ENCODE measurements around the gene CELF5. TPM values are rescaled to one million over a fixed set of nuclear protein-coding genes. Genes with fewer than 3 reads are reported as not detected.

CELF5 gene
- total RNA-seq, 2 donors from 2014 or later = 2.6 to 3.5 TPM

GRCh38 chr19:3179739-3180293 is 44.6 kb upstream of the CELF5 start:
- no peaks in the 10 kb centered on the region for H3K4me1 Mint-ChIP-seq
- H3K9me3 Mint-ChIP-seq = no peaks in the 10 kb centered on the region
- H3K27me3 ChIP-seq (ENCODE audit: control insufficient read depth, insufficient read depth, low read length, poor library complexity, severe bottlenecking) = no peaks in the 10 kb centered on the region
- no peaks in the 10 kb centered on the region for H3K36me3 Mint-ChIP-seq (ENCODE audit: low read depth)
- H3K9me3 ChIP-seq (ENCODE audit: control insufficient read depth, low read length) = no peaks in the 10 kb centered on the region
- 93 to 94% methylated on average over 20 to 31 of the region's 31 CpGs for WGBS, 2 experiments (ENCODE audit: insufficient coverage in 1 of 2, insufficient read length in 1 of 2)
- no peak overlapping the region for H3K9ac ChIP-seq (ENCODE audit: extremely low read depth, low read length, poor library complexity, severe bottlenecking)
- no peaks in the 10 kb centered on the region for H3K27me3 Mint-ChIP-seq (ENCODE audit: insufficient read depth)
- H3K36me3 ChIP-seq (ENCODE audit: control insufficient read depth, insufficient read depth, low read length) = no peaks in the 10 kb centered on the region
- H3K4me1 ChIP-seq (ENCODE audit: control insufficient read depth, insufficient read depth, low read length) = no peaks in the 10 kb centered on the region
- H3K27ac ChIP-seq (ENCODE audit: low read depth, low read length) = no peak overlapping the region
- no peak overlapping the region for H3K27ac Mint-ChIP-seq
- H3K4me3 ChIP-seq (ENCODE audit: low read length) = no peak overlapping the region
- DNase-seq = no peak
- no peak overlapping the region for H3K4me3 Mint-ChIP-seq
- no peak for TF ChIP-seq CTCF (conservative IDR thresholded peaks at IDR 0.05)

- Histone ChIP-seq H3K36me3 (ENCODE audit: control insufficient read depth, insufficient read depth, low read length) (peaks cover 4% of the 10 kb centered on the region), H3K27me3 (ENCODE audit: control insufficient read depth, insufficient read depth, low read length, poor library complexity, severe bottlenecking) (no peaks in the 10 kb centered on the region), H3K4me3 (ENCODE audit: low read length) (no peak overlapping the region), H3K4me1 (ENCODE audit: control insufficient read depth, insufficient read depth, low read length) (no peaks in the 10 kb centered on the region), H3K9ac (ENCODE audit: extremely low read depth, low read length, poor library complexity, severe bottlenecking) (no peak overlapping the region), H3K27ac (ENCODE audit: low read depth, low read length) (no peak overlapping the region), H3K9me3 (ENCODE audit: control insufficient read depth, low read length) (no peaks in the 10 kb centered on the region)
- TF ChIP-seq CTCF (conservative IDR thresholded peaks at IDR 0.05) = no peak
- 87 to 91% methylated on average over 13 of the region's 13 CpGs for WGBS, 2 experiments (ENCODE audit: insufficient coverage in 1 of 2, insufficient read length in 1 of 2)
- no peaks in the 10 kb centered on the region for H3K9me3 Mint-ChIP-seq
- H3K27me3 Mint-ChIP-seq (ENCODE audit: insufficient read depth) = no peaks in the 10 kb centered on the region
- no peak overlapping the region for H3K27ac Mint-ChIP-seq
- H3K4me1 Mint-ChIP-seq = peaks cover 7% of the 10 kb centered on the region
- no peak overlapping the region for H3K4me3 Mint-ChIP-seq
- DNase-seq = no peak
- H3K36me3 Mint-ChIP-seq (ENCODE audit: low read depth) = peaks cover 4% of the 10 kb centered on the region
Observed at GRCh38 chr19:3183721-3184641, 40.5 kb upstream of the CELF5 start.

- Mint-ChIP-seq H3K4me3 (peak overlapping the region; percentile 95), H3K36me3 (ENCODE audit: low read depth) (peaks cover 7% of the 10 kb centered on the region), H3K4me1 (peaks cover 7% of the 10 kb centered on the region), H3K27ac (peak overlapping the region; percentile 98), H3K27me3 (ENCODE audit: insufficient read depth) (no peaks in the 10 kb centered on the region), H3K9me3 (no peaks in the 10 kb centered on the region)
- peak overlapping the region; percentile 98 for H3K4me3 ChIP-seq (ENCODE audit: low read length)
- peak overlapping the region; percentile 53 for H3K9ac ChIP-seq (ENCODE audit: extremely low read depth, low read length, poor library complexity, severe bottlenecking)
- no peak for DNase-seq
- H3K27me3 ChIP-seq (ENCODE audit: control insufficient read depth, insufficient read depth, low read length, poor library complexity, severe bottlenecking) = no peaks in the 10 kb centered on the region
- H3K27ac ChIP-seq (ENCODE audit: low read depth, low read length) = peak overlapping the region; percentile 45
- no peaks in the 10 kb centered on the region for H3K9me3 ChIP-seq (ENCODE audit: control insufficient read depth, low read length)
- H3K4me1 ChIP-seq (ENCODE audit: control insufficient read depth, insufficient read depth, low read length) = no peaks in the 10 kb centered on the region
- WGBS, 2 experiments (ENCODE audit: insufficient coverage in 1 of 2, insufficient read length in 1 of 2) = 22 to 40% methylated on average over 6 to 14 of the region's 14 CpGs
- H3K36me3 ChIP-seq (ENCODE audit: control insufficient read depth, insufficient read depth, low read length) = peaks cover 10% of the 10 kb centered on the region
- TF ChIP-seq CTCF (conservative IDR thresholded peaks at IDR 0.05) = no peak
Observed at GRCh38 chr19:3184847-3185460, 39.5 kb upstream of the CELF5 start.

All from endodermal cell (in vitro differentiated cells).